ENCODE measurements around the gene MAFB.

Gene MAFB

GRCh38 chr20:40641202-40641601, 47.8 kb downstream of the MAFB start (continued):
- TF ChIP-seq ZFP41 (tag by site-specific recombination; IDR thresholded peaks at IDR 0.05; ENCODE audit: borderline replicate concordance) (no peak), KLF16 (tag by site-specific recombination; IDR thresholded peaks at IDR 0.05) (no peak), ZNF354C (tag by site-specific recombination; IDR thresholded peaks at IDR 0.05; ENCODE audit: borderline replicate concordance, low read depth) (no peak), ZNF501 (tag by site-specific recombination; IDR thresholded peaks at IDR 0.05) (no peak), BCL6B (tag by site-specific recombination; IDR thresholded peaks at IDR 0.05) (no peak), ZNF639 (tag by site-specific recombination; IDR thresholded peaks at IDR 0.05) (no peak), ZFP69B (tag by site-specific recombination; IDR thresholded peaks at IDR 0.05) (no peak), ZNF785 (tag by site-specific recombination; IDR thresholded peaks at IDR 0.05) (no peak)

- Histone ChIP-seq H3K36me3 (ENCODE audit: control insufficient read depth in 2 of 2, insufficient read depth in 1 of 2, low read length in 2 of 2) (no peaks in the 10 kb centered on the region), H3K27ac (ENCODE audit: extremely low read depth, low read depth, low read length) (no peak overlapping the region), H3K4me1 (ENCODE audit: control insufficient read depth, insufficient read depth, low read length) (no peaks in the 10 kb centered on the region), H3K4me3 (ENCODE audit: low read depth, low read length) (no peak overlapping the region), H3K9me3 (ENCODE audit: control insufficient read depth, insufficient read depth, low read depth, low read length) (no peaks in the 10 kb centered on the region)
- POLR2A ChIA-PET, result no interaction called here
- CTCF ChIA-PET, result interaction anchor here (1.1 kb wide), 1 partner anchor 11 kb away, joined by 4 read pairs; no protein-coding TSS in a partner anchor
- TF ChIP-seq SP3 (tag by site-specific recombination; IDR thresholded peaks at IDR 0.05) (no peak), SCRT1 (tag by site-specific recombination; IDR thresholded peaks at IDR 0.05; ENCODE audit: borderline replicate concordance) (0 out of 2 replicates have a peak, but pooled peaks have one; percentile 23), SCRT2 (tag by site-specific recombination; IDR thresholded peaks at IDR 0.05) (peak; percentile 32; the same call in 1 of the 2 replicates)
Measured at GRCh38 chr20:40640667-40641066, 48.4 kb downstream of the MAFB start.

- ChIA-PET POLR2A (no interaction called here), CTCF (no interaction called here)
- H3K36me3 ChIP-seq (ENCODE audit: control insufficient read depth in 2 of 2, insufficient read depth in 1 of 2, low read length in 2 of 2), result no peaks in the 10 kb centered on the region
- no peak overlapping the region for H3K27ac ChIP-seq (ENCODE audit: extremely low read depth, low read depth, low read length)
- H3K4me3 ChIP-seq (ENCODE audit: low read depth, low read length), result no peak overlapping the region
- no peaks in the 10 kb centered on the region for H3K4me1 ChIP-seq (ENCODE audit: control insufficient read depth, insufficient read depth, low read length)
- no peaks in the 10 kb centered on the region for H3K9me3 ChIP-seq (ENCODE audit: control insufficient read depth, insufficient read depth, low read depth, low read length)
- TF ChIP-seq ZNF664 (tag by site-specific recombination; IDR thresholded peaks at IDR 0.05) (no peak), ZNF560 (tag by site-specific recombination; IDR thresholded peaks at IDR 0.05; ENCODE audit: borderline replicate concordance) (no peak), ZNF140 (tag by site-specific recombination; IDR thresholded peaks at IDR 0.05) (no peak), SCRT2 (tag by site-specific recombination; IDR thresholded peaks at IDR 0.05) (no peak), ZNF121 (tag by site-specific recombination; IDR thresholded peaks at IDR 0.05) (no peak), ZNF513 (tag by site-specific recombination; IDR thresholded peaks at IDR 0.05) (no peak), ZNF132 (tag by site-specific recombination; IDR thresholded peaks at IDR 0.05; ENCODE audit: borderline replicate concordance) (no peak), KLF16 (tag by site-specific recombination; IDR thresholded peaks at IDR 0.05) (no peak), ZSCAN30 (tag by site-specific recombination; IDR thresholded peaks at IDR 0.05) (no peak), ZNF169 (tag by site-specific recombination; IDR thresholded peaks at IDR 0.05) (no peak), ZXDB (tag by site-specific recombination; IDR thresholded peaks at IDR 0.05) (no peak), ZNF175 (tag by site-specific recombination; IDR thresholded peaks at IDR 0.05) (no peak), ZNF280C (tag by site-specific recombination; IDR thresholded peaks at IDR 0.05) (no peak), SALL2 (tag by site-specific recombination; IDR thresholded peaks at IDR 0.05; ENCODE audit: borderline replicate concordance) (no peak), ZNF324 (tag by site-specific recombination; IDR thresholded peaks at IDR 0.05) (no peak), ZNF391 (tag by site-specific recombination; IDR thresholded peaks at IDR 0.05; ENCODE audit: borderline replicate concordance, low read depth) (no peak), SETDB1 (IDR thresholded peaks at IDR 0.05; ENCODE audit: insufficient read length, low read length) (no peak), ZNF704 (tag by site-specific recombination; IDR thresholded peaks at IDR 0.05) (no peak)
Measured at GRCh38 chr20:40639676-40640355, 49.2 kb downstream of the MAFB start.

All from HEK293 (cell line).